Effector memory CD4-positive, alpha-beta T cell (primary cell): ENCODE data around the gene SYT15.

Experiments used
- DNase-seq, 3 donors: peaks; one replicate each; pipeline ENCODE4 v3.0.0-alpha.2; 2020
- H3K27ac ChIP-seq: 2 replicates; pipeline ENCODE4 v1.7.0; 2013; ENCODE audit warnings: mild to moderate bottlenecking, low read length, moderate library complexity; ENCODE audit not compliant: insufficient read depth, poor library complexity, severe bottlenecking
- H3K27me3 ChIP-seq: replicated peaks from 2 replicates; pipeline ENCODE4 v1.7.0; 2013; ENCODE audit warnings: mild to moderate bottlenecking, low read length; ENCODE audit not compliant: insufficient read depth, control insufficient read depth, poor library complexity, severe bottlenecking
- H3K36me3 ChIP-seq: 2 replicates; pipeline ENCODE4 v1.7.0; 2013; ENCODE audit warnings: mild to moderate bottlenecking, low read length, moderate library complexity; ENCODE audit not compliant: control insufficient read depth, insufficient read depth
- H3K4me1 ChIP-seq: 2 replicates; pipeline ENCODE4 v1.7.0; 2013; ENCODE audit warnings: low read length, mild to moderate bottlenecking; ENCODE audit not compliant: control insufficient read depth, insufficient read depth, poor library complexity, severe bottlenecking
- H3K4me3 ChIP-seq: 2 replicates; pipeline ENCODE4 v1.7.0; 2013; ENCODE audit warnings: low read length, low read depth, mild to moderate bottlenecking; ENCODE audit not compliant: insufficient read depth, poor library complexity, severe bottlenecking
- H3K9me3 ChIP-seq: 2 replicates; pipeline ENCODE4 v1.7.0; 2013; ENCODE audit warnings: mild to moderate bottlenecking, low read length, moderate library complexity; ENCODE audit not compliant: control insufficient read depth

Gene SYT15

GRCh38 chr10:46545861-46546590, 32.9 kb upstream of the SYT15 start:
- Histone ChIP-seq H3K27ac (no peak overlapping the region), H3K27me3 (no peaks in the 10 kb centered on the region), H3K4me1 (no peaks in the 10 kb centered on the region), H3K36me3 (no peaks in the 10 kb centered on the region), H3K4me3 (no peak overlapping the region), H3K9me3 (no peaks in the 10 kb centered on the region)
- DNase-seq = no peak

- no peaks in the 10 kb centered on the region for H3K4me1 ChIP-seq
- no peaks in the 10 kb centered on the region for H3K9me3 ChIP-seq
- DNase-seq = no peak
- H3K27ac ChIP-seq = no peak overlapping the region
- H3K27me3 ChIP-seq = no peaks in the 10 kb centered on the region
- H3K36me3 ChIP-seq = no peaks in the 10 kb centered on the region
- no peak overlapping the region for H3K4me3 ChIP-seq
Observed at GRCh38 chr10:46546591-46547540, 32.1 kb upstream of the SYT15 start.

GRCh38 chr10:46547541-46548497, 31.1 kb upstream of the SYT15 start:
- DNase-seq = no peak
- no peaks in the 10 kb centered on the region for H3K9me3 ChIP-seq
- no peaks in the 10 kb centered on the region for H3K36me3 ChIP-seq
- no peaks in the 10 kb centered on the region for H3K27me3 ChIP-seq
- H3K4me1 ChIP-seq = no peaks in the 10 kb centered on the region
- H3K4me3 ChIP-seq = no peak overlapping the region
- H3K27ac ChIP-seq = no peak overlapping the region

- H3K4me1 ChIP-seq = no peaks in the 10 kb centered on the region
- no peaks in the 10 kb centered on the region for H3K36me3 ChIP-seq
- H3K27ac ChIP-seq = no peak overlapping the region
- H3K27me3 ChIP-seq = no peaks in the 10 kb centered on the region
- DNase-seq = no peak
- no peaks in the 10 kb centered on the region for H3K9me3 ChIP-seq
- no peak overlapping the region for H3K4me3 ChIP-seq
Observed at GRCh38 chr10:46548498-46549090, 30.3 kb upstream of the SYT15 start.

GRCh38 chr10:46549171-46550075, 29.5 kb upstream of the SYT15 start:
- Histone ChIP-seq H3K27me3 (no peaks in the 10 kb centered on the region), H3K27ac (no peak overlapping the region)
- no peak for DNase-seq

GRCh38 chr10:46550076-46550790, 28.7 kb upstream of the SYT15 start:
- DNase-seq = no peak
- Histone ChIP-seq H3K4me3 (no peak overlapping the region), H3K9me3 (no peaks in the 10 kb centered on the region), H3K4me1 (no peaks in the 10 kb centered on the region), H3K27ac (no peak overlapping the region), H3K36me3 (no peaks in the 10 kb centered on the region), H3K27me3 (peaks cover 1% of the 10 kb centered on the region)

More at GRCh38 chr10:46549171-46550075, 29.5 kb upstream of the SYT15 start:
- Histone ChIP-seq H3K36me3 (no peaks in the 10 kb centered on the region), H3K4me3 (no peak overlapping the region), H3K4me1 (no peaks in the 10 kb centered on the region), H3K9me3 (no peaks in the 10 kb centered on the region)

GRCh38 chr10:46550795-46551700, 27.9 kb upstream of the SYT15 start:
- Histone ChIP-seq H3K9me3 (no peaks in the 10 kb centered on the region), H3K27ac (no peak overlapping the region), H3K4me1 (no peaks in the 10 kb centered on the region), H3K36me3 (no peaks in the 10 kb centered on the region), H3K4me3 (no peak overlapping the region), H3K27me3 (peaks cover 9% of the 10 kb centered on the region)
- no peak for DNase-seq
